Endothelial cell (in vitro differentiated cells): ENCODE measurements around the gene SERPINB10. TPM values are rescaled to one million over a fixed set of nuclear protein-coding genes. Genes with fewer than 3 reads are reported as not detected.

Experiments used
- DNase-seq: peaks from one replicate; pipeline ENCODE4 v3.0.0; 2021; ENCODE audit warnings: low spot score
- H3K27ac Mint-ChIP-seq: one replicate; pipeline ENCODE4 v1.8.0; 2021; ENCODE audit warnings: mixed read lengths, inconsistent platforms; ENCODE audit not compliant: unreplicated experiment
- H3K27me3 Mint-ChIP-seq: one replicate; pipeline ENCODE4 v1.8.0; 2021; ENCODE audit warnings: mild to moderate bottlenecking, moderate library complexity, mixed read lengths, inconsistent platforms; ENCODE audit not compliant: unreplicated experiment
- H3K36me3 Mint-ChIP-seq: one replicate; pipeline ENCODE4 v1.8.0; 2021; ENCODE audit warnings: mild to moderate bottlenecking, low read depth, mixed read lengths, inconsistent platforms; ENCODE audit not compliant: unreplicated experiment
- H3K4me1 Mint-ChIP-seq: one replicate; pipeline ENCODE4 v1.8.0; 2021; ENCODE audit warnings: mild to moderate bottlenecking, mixed read lengths, inconsistent platforms; ENCODE audit not compliant: unreplicated experiment
- H3K4me3 Mint-ChIP-seq: one replicate; pipeline ENCODE4 v1.8.0; 2021; ENCODE audit warnings: mild to moderate bottlenecking, mixed read lengths, inconsistent platforms; ENCODE audit not compliant: unreplicated experiment
- H3K9me3 Mint-ChIP-seq: one replicate; pipeline ENCODE4 v1.8.0; 2021; ENCODE audit warnings: mixed read lengths, inconsistent platforms; ENCODE audit not compliant: unreplicated experiment
- total RNA-seq: library from RNA; stranded (reverse); fragmentation: NEBNext Ultra II Directional; extraction: Animal tissue kit (Norgen Biotek cat#: 25700); gene quantifications from one replicate; pipeline ENCODE4 v1.2.1, GENCODE V29; 2021; ENCODE audit not compliant: unreplicated experiment
- TF ChIP-seq, protein P1 (sequence below): fragments of 200-600 bp; sonication (generic); IDR thresholded peaks from one replicate; pipeline ENCODE4 v1.5.0; 2021; ENCODE audit warnings: antibody characterized with exemption; ENCODE audit not compliant: unreplicated experiment

The SERPINB10 gene
- total RNA-seq, 1 donor from 2014 or later, result not detected

- H3K4me3 Mint-ChIP-seq, result no peak overlapping the region
- H3K27ac Mint-ChIP-seq, result no peak overlapping the region
- no peaks in the 10 kb centered on the region for H3K36me3 Mint-ChIP-seq
- no peak for DNase-seq
- H3K9me3 Mint-ChIP-seq, result no peaks in the 10 kb centered on the region
- H3K4me1 Mint-ChIP-seq, result no peaks in the 10 kb centered on the region
- TF ChIP-seq, protein P1, sequence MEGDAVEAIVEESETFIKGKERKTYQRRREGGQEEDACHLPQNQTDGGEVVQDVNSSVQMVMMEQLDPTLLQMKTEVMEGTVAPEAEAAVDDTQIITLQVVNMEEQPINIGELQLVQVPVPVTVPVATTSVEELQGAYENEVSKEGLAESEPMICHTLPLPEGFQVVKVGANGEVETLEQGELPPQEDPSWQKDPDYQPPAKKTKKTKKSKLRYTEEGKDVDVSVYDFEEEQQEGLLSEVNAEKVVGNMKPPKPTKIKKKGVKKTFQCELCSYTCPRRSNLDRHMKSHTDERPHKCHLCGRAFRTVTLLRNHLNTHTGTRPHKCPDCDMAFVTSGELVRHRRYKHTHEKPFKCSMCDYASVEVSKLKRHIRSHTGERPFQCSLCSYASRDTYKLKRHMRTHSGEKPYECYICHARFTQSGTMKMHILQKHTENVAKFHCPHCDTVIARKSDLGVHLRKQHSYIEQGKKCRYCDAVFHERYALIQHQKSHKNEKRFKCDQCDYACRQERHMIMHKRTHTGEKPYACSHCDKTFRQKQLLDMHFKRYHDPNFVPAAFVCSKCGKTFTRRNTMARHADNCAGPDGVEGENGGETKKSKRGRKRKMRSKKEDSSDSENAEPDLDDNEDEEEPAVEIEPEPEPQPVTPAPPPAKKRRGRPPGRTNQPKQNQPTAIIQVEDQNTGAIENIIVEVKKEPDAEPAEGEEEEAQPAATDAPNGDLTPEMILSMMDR, result no peak
- no peaks in the 10 kb centered on the region for H3K27me3 Mint-ChIP-seq
Observed at GRCh38 chr18:63890950-63891304, 16.8 kb upstream of the SERPINB10 start.

DNA sequence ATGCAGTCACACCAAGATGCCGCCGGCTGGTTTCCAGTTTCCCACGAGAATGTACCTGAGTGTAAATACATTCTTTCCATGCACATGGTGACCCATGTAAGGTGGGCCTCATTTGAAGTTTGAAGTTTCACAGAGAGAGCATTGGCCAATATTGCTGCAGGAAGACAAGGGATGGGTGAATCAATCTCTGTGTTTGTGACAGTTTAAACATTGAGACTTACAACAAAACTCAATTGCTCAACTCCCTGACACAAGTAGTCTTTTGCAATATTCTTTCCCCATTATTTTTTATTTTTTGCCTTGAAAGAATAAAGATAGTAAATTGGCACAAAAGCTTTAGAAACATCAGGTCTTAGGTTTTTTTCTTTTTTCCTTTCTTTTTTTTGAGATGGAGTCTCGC lies 15.2 kb upstream of the SERPINB10 start:
- Mint-ChIP-seq H3K27ac (no peak overlapping the region), H3K4me3 (no peak overlapping the region), H3K9me3 (no peaks in the 10 kb centered on the region), H3K4me1 (peaks cover 6% of the 10 kb centered on the region), H3K36me3 (no peaks in the 10 kb centered on the region), H3K27me3 (no peaks in the 10 kb centered on the region)
- DNase-seq, result no peak
- TF ChIP-seq, protein P1, result no peak

DNA sequence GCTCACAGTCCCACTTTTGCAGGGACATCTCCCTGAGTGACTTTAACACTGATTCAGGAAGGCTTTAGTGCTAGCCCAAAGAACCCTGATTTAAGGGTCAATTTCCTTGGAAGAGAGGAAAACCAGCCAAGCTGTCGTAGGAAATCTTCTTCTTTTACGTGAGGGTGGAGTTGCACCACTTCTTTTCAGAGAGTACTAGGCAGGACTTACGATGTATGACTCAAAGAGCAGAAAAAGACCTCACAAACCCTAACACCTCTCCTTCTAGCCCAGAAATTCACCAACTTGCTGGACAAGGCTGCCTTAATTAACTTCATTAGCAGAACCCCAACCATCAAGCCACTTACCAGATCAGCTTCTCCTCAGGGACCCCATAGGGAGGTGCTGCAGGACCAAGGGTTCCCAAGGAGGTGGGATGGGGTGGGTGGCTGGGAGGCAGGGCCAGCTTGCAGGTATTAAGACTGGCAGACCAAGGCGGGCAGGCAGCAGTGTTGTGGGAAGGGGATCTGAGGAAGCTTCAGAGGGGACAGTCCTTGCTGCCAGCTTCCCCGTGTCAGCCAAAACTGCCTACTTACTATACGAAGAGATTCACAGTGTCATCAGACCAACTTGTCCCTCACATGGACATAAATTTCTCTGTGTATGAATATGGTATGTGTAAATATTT lies 13.5 kb upstream of the SERPINB10 start:
- Mint-ChIP-seq H3K27ac (no peak overlapping the region), H3K36me3 (no peaks in the 10 kb centered on the region), H3K4me3 (no peak overlapping the region), H3K27me3 (no peaks in the 10 kb centered on the region), H3K9me3 (no peaks in the 10 kb centered on the region), H3K4me1 (peaks cover 6% of the 10 kb centered on the region)
- TF ChIP-seq, protein P1, result no peak
- DNase-seq, result no peak

GRCh38 chr18:63895190-63895589 lies 12.6 kb upstream of the SERPINB10 start:
- no peak for DNase-seq
- TF ChIP-seq, protein P1, result no peak
- Mint-ChIP-seq H3K36me3 (no peaks in the 10 kb centered on the region), H3K27me3 (no peaks in the 10 kb centered on the region), H3K27ac (no peak overlapping the region), H3K4me1 (peaks cover 6% of the 10 kb centered on the region), H3K4me3 (no peak overlapping the region), H3K9me3 (no peaks in the 10 kb centered on the region)

GRCh38 chr18:63897072-63897471 lies 10.7 kb upstream of the SERPINB10 start:
- Mint-ChIP-seq H3K27me3 (no peaks in the 10 kb centered on the region), H3K4me1 (peaks cover 6% of the 10 kb centered on the region), H3K36me3 (no peaks in the 10 kb centered on the region), H3K27ac (no peak overlapping the region), H3K4me3 (no peak overlapping the region), H3K9me3 (no peaks in the 10 kb centered on the region)
- TF ChIP-seq, protein P1, result no peak
- no peak for DNase-seq
